Adrenal gland (tissue), 5 donors: ENCODE data around the gene PTBP3.

Source experiments
- POLR2A ChIP-seq, 2 donors: fragments of 450-650 bp; IDR thresholded peaks; one replicate each; pipeline ENCODE4 v1.6.1; 2017; ENCODE audit warnings: antibody characterized with exemption in 2 of 2, mild to moderate bottlenecking in 2 of 2, moderate library complexity in 1 of 2
- TF ChIP-seq, protein P1 (sequence below), 6 experiments: fragments of 450-650 bp in 4 of 6; fragments of 200-600 bp in 2 of 6; sonication (generic) in 1 of 6; IDR thresholded peaks; 1 replicate in 5 of 6; 2 replicates in 1 of 6; pipeline versions ENCODE4 v1.5.1 to v1.8.0; 2016 to 2021; ENCODE audit warnings: antibody characterized with exemption in 6 of 6, mild to moderate bottlenecking in 2 of 6, moderate library complexity in 1 of 6
- donor health status: DM: no; HTN: no; CAD: no.

DNA sequence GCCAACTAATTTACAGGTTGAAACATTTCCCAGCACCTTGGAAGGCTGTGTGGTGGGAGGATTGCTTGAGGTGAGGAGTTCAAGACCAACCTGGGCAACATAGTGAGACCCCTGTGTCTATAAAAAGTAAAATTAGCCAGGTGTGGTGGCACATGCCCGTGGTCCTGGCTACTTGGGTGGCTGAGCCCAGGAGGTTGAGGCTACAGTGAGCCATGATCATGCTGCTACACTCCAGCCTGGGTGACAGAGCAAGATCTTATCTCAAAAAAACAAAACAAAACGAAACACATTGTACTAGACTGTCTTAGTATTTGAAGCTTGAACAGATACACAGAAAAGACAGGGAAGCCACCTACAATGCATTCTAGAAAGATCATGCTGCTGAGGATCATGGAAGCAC is 43.7 kb upstream of the PTBP3 start:
- TF ChIP-seq, protein P1, sequence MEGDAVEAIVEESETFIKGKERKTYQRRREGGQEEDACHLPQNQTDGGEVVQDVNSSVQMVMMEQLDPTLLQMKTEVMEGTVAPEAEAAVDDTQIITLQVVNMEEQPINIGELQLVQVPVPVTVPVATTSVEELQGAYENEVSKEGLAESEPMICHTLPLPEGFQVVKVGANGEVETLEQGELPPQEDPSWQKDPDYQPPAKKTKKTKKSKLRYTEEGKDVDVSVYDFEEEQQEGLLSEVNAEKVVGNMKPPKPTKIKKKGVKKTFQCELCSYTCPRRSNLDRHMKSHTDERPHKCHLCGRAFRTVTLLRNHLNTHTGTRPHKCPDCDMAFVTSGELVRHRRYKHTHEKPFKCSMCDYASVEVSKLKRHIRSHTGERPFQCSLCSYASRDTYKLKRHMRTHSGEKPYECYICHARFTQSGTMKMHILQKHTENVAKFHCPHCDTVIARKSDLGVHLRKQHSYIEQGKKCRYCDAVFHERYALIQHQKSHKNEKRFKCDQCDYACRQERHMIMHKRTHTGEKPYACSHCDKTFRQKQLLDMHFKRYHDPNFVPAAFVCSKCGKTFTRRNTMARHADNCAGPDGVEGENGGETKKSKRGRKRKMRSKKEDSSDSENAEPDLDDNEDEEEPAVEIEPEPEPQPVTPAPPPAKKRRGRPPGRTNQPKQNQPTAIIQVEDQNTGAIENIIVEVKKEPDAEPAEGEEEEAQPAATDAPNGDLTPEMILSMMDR (IDR thresholded peaks at IDR 0.05) = no peak
- no peak for TF ChIP-seq POLR2A (IDR thresholded peaks at IDR 0.05)
